Fibroblast of lung (primary cell): ENCODE measurements around the gene MCRIP1. TPM values are rescaled to one million over a fixed set of nuclear protein-coding genes. Genes with fewer than 3 reads are reported as not detected.

ENCODE experiments used
- DNase-seq, 2 donors: peaks; one replicate each; pipeline versions ENCODE4 v3.0.0 to v3.0.0-alpha.2; 2010; ENCODE audit warnings: low read depth in 2 of 2
- H2AFZ ChIP-seq: 2 replicates; pipeline ENCODE4 v1.5.1; 2012; ENCODE audit warnings: low read length, control low read depth, inconsistent platforms
- H3K27ac ChIP-seq: 2 replicates; pipeline ENCODE4 v1.5.1; 2011; ENCODE audit warnings: low read length, control low read depth; ENCODE audit not compliant: insufficient read depth
- H3K27me3 ChIP-seq: 2 replicates; pipeline ENCODE4 v1.5.1; 2011; ENCODE audit warnings: mild to moderate bottlenecking, low read length; ENCODE audit not compliant: control insufficient read depth, insufficient read depth
- H3K36me3 ChIP-seq: 2 replicates; pipeline ENCODE4 v1.5.1; 2011; ENCODE audit warnings: low read length; ENCODE audit not compliant: control insufficient read depth, insufficient read depth
- H3K4me1 ChIP-seq: 2 replicates; pipeline ENCODE4 v1.5.1; 2011; ENCODE audit warnings: low read length; ENCODE audit not compliant: control insufficient read depth, insufficient read depth; ENCODE audit errors: extremely low read depth
- H3K4me2 ChIP-seq: 2 replicates; pipeline ENCODE4 v1.5.1; 2011; ENCODE audit warnings: low read length, control low read depth; ENCODE audit not compliant: insufficient read depth; ENCODE audit errors: extremely low read depth
- H3K4me3 ChIP-seq, 4 experiments: fragments of 200-600 bp in 1 of 4; sonication (generic) in 1 of 4; replicated peaks in 1 of 4; 2 replicates each; pipeline ENCODE4 v1.5.1; 2011 to 2016; ENCODE audit warnings: low read length in 4 of 4, low read depth in 3 of 4, mild to moderate bottlenecking in 3 of 4, control low read depth in 2 of 4, inconsistent platforms in 1 of 4, mixed read lengths in 1 of 4; ENCODE audit not compliant: insufficient read depth in 1 of 4; ENCODE audit errors: control extremely low read depth in 1 of 4
- H3K79me2 ChIP-seq: 2 replicates; pipeline ENCODE4 v1.5.1; 2012; ENCODE audit warnings: mild to moderate bottlenecking, low read length, inconsistent platforms; ENCODE audit not compliant: control insufficient read depth, insufficient read depth
- H3K9ac ChIP-seq: 2 replicates; pipeline ENCODE4 v1.5.1; 2011; ENCODE audit warnings: mild to moderate bottlenecking, low read length, control low read depth; ENCODE audit not compliant: insufficient read depth
- H3K9me3 ChIP-seq: 2 replicates; pipeline ENCODE4 v1.5.1; 2012; ENCODE audit warnings: low read depth, low read length; ENCODE audit not compliant: control insufficient read depth, insufficient read depth
- H4K20me1 ChIP-seq: 2 replicates; pipeline ENCODE4 v1.5.1; 2011; ENCODE audit warnings: low read length; ENCODE audit not compliant: control insufficient read depth, insufficient read depth; ENCODE audit errors: extremely low read depth
- CTCF ChIP-seq, 2 donors: IDR thresholded peaks in 1 of 2; conservative IDR thresholded peaks in 1 of 2; 1 replicate in 1 of 2; 2 replicates in 1 of 2; pipeline ENCODE4 v1.5.1; 2011 to 2012; ENCODE audit warnings: low read length in 2 of 2, control low read depth in 1 of 2, inconsistent platforms in 1 of 2, low read depth in 1 of 2, mild to moderate bottlenecking in 1 of 2
- EZH2 ChIP-seq: IDR thresholded peaks from 2 replicates; pipeline ENCODE4 v1.5.1; 2012; ENCODE audit warnings: low read length, control low read depth, mild to moderate bottlenecking; ENCODE audit errors: missing control alignments
- polyA plus RNA-seq, 2 donors: library from polyadenylated mRNA; depleted of rRNA in 1 of 2; stranded (reverse) in 1 of 2; unstranded in 1 of 2; fragments of >200 nt; gene quantifications; 2 replicates each; pipeline ENCODE4 v1.2.1, GENCODE V29; 2011 to 2012; ENCODE audit warnings: missing spikeins in 1 of 2
- total RNA-seq: library from RNA; depleted of rRNA; stranded (reverse); fragments of >200 nt; gene quantifications from 2 replicates; pipeline ENCODE4 v1.2.1, GENCODE V29; 2014

The MCRIP1 gene
- total and polyA plus RNA-seq, 2 donors (not counting 1 experiment from before 2014, with no cell fraction given), result 37.6 to 108 TPM

- H3K79me2 ChIP-seq, result peaks cover 42% of the 10 kb centered on the region
- H3K9me3 ChIP-seq, result no peaks in the 10 kb centered on the region
- H3K4me2 ChIP-seq, result no peak overlapping the region
- H3K36me3 ChIP-seq, result peaks cover 30% of the 10 kb centered on the region
- no peaks in the 10 kb centered on the region for H3K27me3 ChIP-seq
- H3K4me3 ChIP-seq, result no peak overlapping the region
- H3K27ac ChIP-seq, result no peak overlapping the region
- no peak overlapping the region for H3K9ac ChIP-seq
- TF ChIP-seq CTCF (conservative IDR thresholded peaks at IDR 0.05 in 1 of 2, IDR thresholded peaks at IDR 0.05 in 1 of 2; ENCODE audit: low read depth in 1 of 2, low read length in 2 of 2) (no peak), EZH2 (no peak)
- no peaks in the 10 kb centered on the region for H4K20me1 ChIP-seq
- peaks cover 19% of the 10 kb centered on the region for H3K4me1 ChIP-seq
- no peak overlapping the region for H2AFZ ChIP-seq
- DNase-seq, result no peak
These were observed 31.0 kb upstream of the MCRIP1 start for GRCh38 chr17:81863833-81864768.

GRCh38 chr17:81863123-81863675, 30.1 kb upstream of the MCRIP1 start:
- no peaks in the 10 kb centered on the region for H4K20me1 ChIP-seq
- H3K4me1 ChIP-seq, result peaks cover 19% of the 10 kb centered on the region
- no peak overlapping the region for H3K27ac ChIP-seq

More at GRCh38 chr17:81863123-81863675, 30.1 kb upstream of the MCRIP1 start:
- H3K27me3 ChIP-seq, result no peaks in the 10 kb centered on the region
- peaks cover 50% of the 10 kb centered on the region for H3K79me2 ChIP-seq
- no peak overlapping the region for H3K4me3 ChIP-seq
- TF ChIP-seq EZH2 (no peak), CTCF (conservative IDR thresholded peaks at IDR 0.05 in 1 of 2, IDR thresholded peaks at IDR 0.05 in 1 of 2; ENCODE audit: low read depth in 1 of 2, low read length in 2 of 2) (no peak)
- H3K9me3 ChIP-seq, result no peaks in the 10 kb centered on the region
- peak overlapping the region; percentile 37 for H3K4me2 ChIP-seq
- DNase-seq, result peak in 1 of 2 donors; percentile 25
- H2AFZ ChIP-seq, result no peak overlapping the region
- peaks cover 34% of the 10 kb centered on the region for H3K36me3 ChIP-seq
- no peak overlapping the region for H3K9ac ChIP-seq
